Measurements from ENCODE around the gene ZCCHC24. TPM values are rescaled to one million over a fixed set of nuclear protein-coding genes. Genes with fewer than 3 reads are reported as not detected.

Gene ZCCHC24
- total and polyA plus RNA-seq, 2 of the 8 experiments (the other 6 are each of a cell fraction or from before 2014, with no cell fraction given) = 3.9 to 6.9 TPM

DNA sequence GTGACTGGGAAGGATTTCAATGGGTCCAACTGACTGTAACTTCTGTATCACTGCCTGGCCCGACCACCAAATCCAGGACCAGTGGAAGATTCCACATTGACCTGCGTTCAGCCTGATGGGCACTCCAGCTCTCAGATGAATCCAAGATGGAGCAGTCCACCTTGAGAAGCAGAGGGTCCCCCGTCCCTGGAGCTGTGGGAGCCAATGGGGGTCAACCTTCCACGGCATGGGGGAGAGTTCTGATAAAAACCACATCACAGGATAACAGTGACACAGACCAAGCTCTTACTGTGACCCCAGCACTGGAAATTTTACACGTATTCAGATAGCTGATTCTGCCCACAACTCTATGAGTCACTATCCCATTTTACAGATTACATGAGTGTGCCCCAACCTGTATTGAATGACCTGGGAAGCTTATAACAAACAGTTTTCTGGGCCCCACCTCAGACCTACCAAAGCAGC is 11.2 kb downstream of the ZCCHC24 start:
- Histone ChIP-seq H3K4me2 (ENCODE audit: insufficient read depth in 1 of 2, low read depth in 2 of 2, low read length in 2 of 2) (no peak overlapping the region), H2AK5ac (ENCODE audit: low read depth, low read length) (no peak overlapping the region), H3K4me1 (replicated peaks in 1 of 4; ENCODE audit: control insufficient read depth in 3 of 4, insufficient read depth in 4 of 4, low read length in 3 of 4) (peaks cover 0 to 11% (median 5%) of the 10 kb centered on the region in 4 experiments; a peak in 4 of 7 replicates), H3K9ac (replicated peaks in 1 of 4; ENCODE audit: extremely low read depth in 1 of 4, low read depth in 3 of 4, low read length in 3 of 4) (no peak overlapping the region), H2AFZ (ENCODE audit: low read length) (no peak overlapping the region), H3K79me1 (ENCODE audit: low read depth, low read length) (no peaks in the 10 kb centered on the region), H2BK120ac (replicated peaks; ENCODE audit: low read depth, low read length) (no peak overlapping the region), H3K27ac (ENCODE audit: low read depth, low read length) (no peak overlapping the region), H4K91ac (replicated peaks; ENCODE audit: insufficient read length, low read length) (no peak overlapping the region), H3K4ac (replicated peaks; ENCODE audit: insufficient read length, low read depth, low read length) (no peak overlapping the region), H3K79me2 (ENCODE audit: control insufficient read depth in 1 of 2, insufficient read depth in 2 of 2, low read length in 2 of 2) (no peaks in the 10 kb centered on the region), H2BK5ac (ENCODE audit: low read depth, low read length) (no peak overlapping the region), H3K14ac (ENCODE audit: insufficient read length) (no peak overlapping the region), H3K4me3 (ENCODE audit: extremely low read depth in 1 of 4, insufficient read depth in 2 of 4, low read depth in 3 of 4, low read length in 4 of 4) (no peak overlapping the region), H3K23ac (ENCODE audit: insufficient read length) (no peak overlapping the region), H3K56ac (replicated peaks; ENCODE audit: insufficient read length, low read depth, low read length) (no peak overlapping the region), H3K18ac (ENCODE audit: extremely low read depth, low read length) (no peak overlapping the region), H3K23me2 (ENCODE audit: low read depth, low read length) (no peaks in the 10 kb centered on the region), H4K20me1 (replicated peaks in 1 of 2; ENCODE audit: control insufficient read depth in 1 of 2, insufficient read depth in 2 of 2, low read length in 2 of 2) (no peaks in the 10 kb centered on the region), H2BK15ac (ENCODE audit: low read length) (no peak overlapping the region), H4K8ac (ENCODE audit: extremely low read depth, insufficient read depth, low read length) (no peak overlapping the region), H4K5ac (ENCODE audit: insufficient read length, low read depth, low read length) (no peak overlapping the region), H3K36me3 (ENCODE audit: control insufficient read depth in 2 of 4, insufficient read depth in 4 of 4, low read length in 3 of 4) (no peaks in the 10 kb centered on the region), H2BK20ac (ENCODE audit: low read length) (no peak overlapping the region), H3K27me3 (replicated peaks in 1 of 4; ENCODE audit: control insufficient read depth in 3 of 4, extremely low read depth in 1 of 4, insufficient read depth in 3 of 4, low read length in 3 of 4) (no peaks in the 10 kb centered on the region), H3K9me3 (ENCODE audit: insufficient read depth in 2 of 2, low read depth in 1 of 2, low read length in 1 of 2) (no peaks in the 10 kb centered on the region), H2BK12ac (ENCODE audit: low read depth, low read length) (no peak overlapping the region)
- ChIA-PET POLR2A (ENCODE audit: partially characterized antibody) (interaction anchor here (0.9 to 1.8 kb wide), 3 partner anchors 10 to 87 kb away, joined by 3 to 4 read pairs (median 3); no protein-coding TSS in a partner anchor), CTCF (ENCODE audit: partially characterized antibody) (interaction anchor here (0.9 to 3.1 kb wide), 9 partner anchors 8 to 59 kb away, joined by 3 to 13 read pairs (median 4); no protein-coding TSS in a partner anchor)
- 81% methylated on average over 5 of the region's 5 CpGs; no CpG with 5 or more reads in 1 of the 2 experiments for WGBS, 2 experiments (ENCODE audit: extremely low coverage in 1 of 2, insufficient coverage in 1 of 2, insufficient read length in 1 of 2, insufficient replicate concordance in 2 of 2, low coverage in 1 of 2, low lambda C conversion rate in 2 of 2, missing lambda C conversion rate in 1 of 2)
- FAIRE-seq = no peak
- DNase-seq (ENCODE audit: low read depth in 1 of 2, low spot score in 2 of 2) = no peak
- TF ChIP-seq E2F6 (IDR thresholded peaks at IDR 0.05) (no peak), RBBP5 (IDR thresholded peaks at IDR 0.05; ENCODE audit: borderline replicate concordance, low read depth, low read length) (no peak), POU5F1 (IDR thresholded peaks at IDR 0.05; ENCODE audit: low read depth, low read length) (no peak), TCF12 (IDR thresholded peaks at IDR 0.05; ENCODE audit: low read depth, low read length) (no peak), BACH1 (IDR thresholded peaks at IDR 0.05; ENCODE audit: low read length) (no peak), BCL11A (IDR thresholded peaks at IDR 0.05; ENCODE audit: low read depth in 2 of 2, low read length in 2 of 2) (no peak), EGR1 (IDR thresholded peaks at IDR 0.05; ENCODE audit: borderline replicate concordance, low read depth, low read length) (no peak), RNF2 (IDR thresholded peaks at IDR 0.05; ENCODE audit: borderline replicate concordance, low read depth, low read length, missing control alignments, poor library complexity, severe bottlenecking) (no peak), ATF3 (IDR thresholded peaks at IDR 0.05; ENCODE audit: insufficient read depth, low read depth, low read length) (no peak), RXRA (IDR thresholded peaks at IDR 0.05; ENCODE audit: insufficient read depth, low read depth, low read length) (no peak), MAFK (IDR thresholded peaks at IDR 0.05; ENCODE audit: low read depth, low read length) (no peak)
